GM18499 (cell line): Measurements from ENCODE around the gene ZNF692.
"Not testable (repeated sequence)": the region's sequence is repeated elsewhere in the genome, so short reads cannot be mapped to it uniquely, and the experiment has no call there.

Experiments used
- ATAC-seq: cut with Tn5 transposase; IDR thresholded peaks from one replicate; pipeline ENCODE4 v1.9.1; 2021; ENCODE audit warnings: moderate number of reproducible peaks; ENCODE audit not compliant: insufficient read depth, unreplicated experiment

ZNF692 gene

DNA sequence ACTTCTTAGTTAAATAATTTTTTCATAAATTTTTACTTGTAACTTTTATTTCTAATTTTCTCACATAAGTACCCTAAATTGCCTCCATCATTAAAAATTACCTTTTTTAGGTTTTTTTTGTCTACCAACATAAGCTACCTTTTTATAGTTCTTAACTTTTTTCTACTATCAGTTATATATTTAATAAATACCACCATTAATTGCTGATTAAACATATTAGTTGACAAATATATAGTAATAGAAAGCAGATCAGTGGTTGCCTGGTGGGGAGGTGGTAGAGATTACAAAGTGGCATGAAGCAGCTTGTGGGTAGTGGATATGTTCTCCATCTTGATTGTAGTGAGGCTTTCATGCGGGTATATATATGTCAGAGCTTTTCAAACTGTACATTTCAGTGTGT, 27.0 kb downstream of the ZNF692 start:
- no peak for ATAC-seq

- not testable (repeated sequence) for ATAC-seq
Measured at GRCh38 chr1:248830718-248831017, 28.2 kb downstream of the ZNF692 start.

DNA sequence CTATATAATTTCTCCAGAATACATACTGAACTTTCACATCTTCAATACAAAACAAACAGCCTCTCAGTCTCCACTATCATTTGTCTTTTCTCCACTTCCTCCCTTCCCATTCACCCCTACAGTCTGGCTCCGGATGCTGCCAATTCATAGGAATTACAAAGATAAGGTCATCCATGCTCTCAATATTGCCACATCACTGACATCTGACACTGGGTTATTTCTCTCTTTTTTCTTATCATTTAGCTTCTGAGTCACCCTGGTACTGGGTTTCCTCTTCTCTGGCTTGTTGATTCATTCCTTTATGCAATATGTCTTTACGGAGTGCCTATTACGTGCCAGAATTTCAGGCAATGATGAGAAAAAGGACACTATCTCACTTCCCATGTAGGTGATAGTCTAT, 30.0 kb downstream of the ZNF692 start:
- ATAC-seq, result no peak

GRCh38 chr1:248825909-248826760, 32.8 kb downstream of the ZNF692 start, which contains the start of gene SH3BP5L:
Gene SH3BP5L, minus strand, starts transcription at chr1:248825915. Its CDS starts 980 bp downstream, at chr1:248824935.
- peak; percentile 82 for ATAC-seq

DNA sequence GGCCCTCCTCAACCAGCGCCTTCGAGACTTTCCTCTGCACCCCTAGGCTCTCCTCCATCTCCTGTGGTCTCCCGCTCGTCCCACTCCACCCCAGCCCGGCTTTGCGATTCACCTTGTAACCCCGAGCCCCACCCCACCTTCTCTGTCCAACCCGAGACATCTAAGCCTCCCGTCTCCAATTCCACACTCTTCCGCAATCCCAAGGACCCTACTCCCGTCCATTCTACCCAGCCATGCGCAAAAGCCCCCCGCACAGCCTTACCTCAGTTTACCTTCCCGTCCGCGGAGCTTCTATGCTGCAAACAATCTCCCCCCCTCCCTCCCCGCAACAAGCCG, 33.3 kb downstream of the ZNF692 start:
- no peak for ATAC-seq

DNA sequence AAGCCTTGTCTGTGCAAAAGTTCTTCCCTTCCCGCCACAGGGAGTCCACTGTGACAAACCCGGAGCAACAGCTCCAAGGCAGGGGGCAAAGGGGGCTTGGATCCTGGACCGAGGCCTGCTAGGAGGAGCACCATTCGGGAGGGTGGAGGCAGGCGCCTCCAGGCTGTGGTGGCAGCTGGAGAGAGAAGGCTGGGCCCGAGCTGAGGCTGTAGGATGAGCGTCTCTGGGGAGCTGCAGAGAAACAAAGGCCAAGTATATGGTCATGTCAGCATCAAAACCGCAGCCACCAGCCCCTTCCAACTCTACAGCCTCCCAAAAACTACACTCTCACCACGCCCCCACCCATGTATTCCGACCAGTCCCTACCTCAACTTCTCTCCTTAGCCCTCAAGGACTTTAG, 33.7 kb downstream of the ZNF692 start:
- no peak for ATAC-seq

- ATAC-seq, result no peak
Measured at GRCh38 chr1:248824701-248825100, 34.2 kb downstream of the ZNF692 start.

GRCh38 chr1:248824301-248824700, 34.6 kb downstream of the ZNF692 start:
- no peak for ATAC-seq

GRCh38 chr1:248823517-248824001, 35.3 kb downstream of the ZNF692 start:
- ATAC-seq, result no peak

- ATAC-seq, result peak; percentile 36
Measured at GRCh38 chr1:248822148-248823032, 36.5 kb downstream of the ZNF692 start.

DNA sequence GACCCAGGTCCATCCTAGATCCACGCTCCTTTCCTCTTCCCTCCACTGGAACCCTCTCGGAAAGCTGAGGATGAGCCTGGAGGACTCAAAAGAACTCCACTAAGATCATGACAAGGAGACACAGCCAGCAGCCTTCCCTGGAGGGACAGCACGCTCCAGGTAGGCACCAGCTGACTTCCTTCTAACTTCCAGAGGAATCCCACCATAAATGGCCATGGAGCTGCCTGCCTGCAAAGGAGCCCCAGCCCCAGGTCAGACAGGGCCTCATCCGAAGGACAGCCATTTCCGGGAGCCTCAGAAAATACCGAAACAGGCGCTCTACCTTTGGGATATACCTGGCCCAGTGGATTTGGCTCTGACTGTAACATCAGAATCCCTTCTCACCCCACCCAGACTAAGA, 37.2 kb downstream of the ZNF692 start:
- no peak for ATAC-seq

GRCh38 chr1:248821101-248821500, 37.8 kb downstream of the ZNF692 start:
- ATAC-seq, result no peak

GRCh38 chr1:248820041-248820585, 38.8 kb downstream of the ZNF692 start:
- no peak for ATAC-seq

GRCh38 chr1:248818505-248819374, 40.1 kb downstream of the ZNF692 start:
- no peak for ATAC-seq

- ATAC-seq, result no peak
Measured at GRCh38 chr1:248817065-248817464, 41.8 kb downstream of the ZNF692 start.

- no peak for ATAC-seq
Measured at GRCh38 chr1:248816042-248816851, 42.6 kb downstream of the ZNF692 start.

DNA sequence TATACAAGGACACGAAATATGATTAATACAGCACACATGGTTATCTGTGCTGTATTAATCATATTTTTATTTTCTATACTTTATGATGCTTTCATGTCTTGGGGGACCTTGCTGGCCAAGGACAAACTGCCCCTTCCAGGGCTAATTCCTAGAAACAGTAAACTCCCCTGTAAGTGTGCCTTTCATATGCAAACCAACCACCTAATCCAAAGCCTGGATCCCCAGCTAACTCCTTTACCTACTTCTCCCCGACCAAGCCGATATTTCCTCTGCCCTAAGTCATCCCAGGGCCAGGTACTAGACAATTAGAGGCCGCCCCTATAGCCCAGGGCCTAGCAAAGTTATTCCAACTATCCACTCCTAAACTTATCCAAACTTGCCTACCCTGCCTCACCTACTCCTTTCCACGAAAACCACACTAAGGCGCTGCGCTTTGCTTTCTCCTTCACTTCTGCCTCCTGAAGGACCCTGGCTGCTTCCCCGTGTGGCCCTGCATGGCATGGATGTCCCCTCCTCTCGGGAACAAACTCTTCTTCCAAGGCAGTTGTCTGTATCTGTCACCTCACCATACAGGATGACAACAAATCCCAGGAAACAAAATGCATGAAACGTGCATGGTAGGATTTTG, 43.4 kb downstream of the ZNF692 start:
- no peak for ATAC-seq

GRCh38 chr1:248814351-248814750, 44.5 kb downstream of the ZNF692 start:
- ATAC-seq, result no peak

DNA sequence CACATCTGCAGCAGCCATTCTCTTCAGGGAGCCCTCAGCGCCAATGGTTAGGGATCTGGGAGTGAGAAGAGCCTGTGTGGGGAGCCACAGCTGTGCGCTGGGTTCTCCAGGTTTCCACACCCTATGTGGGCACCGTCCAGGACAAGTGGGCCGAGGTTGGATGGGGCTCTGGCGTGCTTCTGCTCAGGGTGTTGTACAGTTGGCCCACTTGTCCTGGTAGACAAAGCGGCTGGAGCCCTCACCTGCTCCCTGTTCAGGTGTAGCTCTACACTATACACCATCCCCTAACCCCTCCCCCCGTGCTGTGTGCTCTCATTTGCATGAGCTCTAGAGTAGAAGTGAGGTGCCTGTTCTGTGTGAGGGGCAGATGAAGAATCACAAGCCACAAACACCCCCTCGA, 45.3 kb downstream of the ZNF692 start:
- ATAC-seq, result no peak
